Measurements from ENCODE around the gene DLL3.

DLL3 gene

GRCh38 chr19:39554701-39555311, 56.1 kb downstream of the DLL3 start:
- Histone ChIP-seq H3K4me3 (ENCODE audit: extremely low read depth, insufficient read depth, low read length, poor library complexity, severe bottlenecking) (no peak overlapping the region), H3K9me3 (ENCODE audit: control insufficient read depth, low read length) (no peaks in the 10 kb centered on the region), H3K27ac (ENCODE audit: low read depth, low read length, severe bottlenecking) (no peak overlapping the region), H3K4me1 (ENCODE audit: control insufficient read depth, insufficient read depth, low read length, poor library complexity, severe bottlenecking) (no peaks in the 10 kb centered on the region), H3K36me3 (ENCODE audit: control insufficient read depth, insufficient read depth, low read length) (no peaks in the 10 kb centered on the region)
- WGBS, 2 experiments (ENCODE audit: insufficient coverage in 2 of 2): 48 to 74% methylated on average over 3 to 4 of the region's 4 CpGs

- H3K4me1 ChIP-seq (ENCODE audit: control insufficient read depth, insufficient read depth, low read length, poor library complexity, severe bottlenecking): no peaks in the 10 kb centered on the region
Observed at GRCh38 chr19:39555883-39556282, 57.1 kb downstream of the DLL3 start.

More at GRCh38 chr19:39555883-39556282, 57.1 kb downstream of the DLL3 start:
- Histone ChIP-seq H3K9me3 (ENCODE audit: control insufficient read depth, low read length) (no peaks in the 10 kb centered on the region), H3K36me3 (ENCODE audit: control insufficient read depth, insufficient read depth, low read length) (no peaks in the 10 kb centered on the region), H3K27ac (ENCODE audit: low read depth, low read length, severe bottlenecking) (no peak overlapping the region), H3K4me3 (ENCODE audit: extremely low read depth, insufficient read depth, low read length, poor library complexity, severe bottlenecking) (no peak overlapping the region)
- WGBS, 2 experiments (ENCODE audit: insufficient coverage in 2 of 2): 43 to 88% methylated on average over 1 of the region's 1 CpG

Data from mesodermal cell (in vitro differentiated cells).